ENCODE measurements around the gene ZCCHC7.
"Not testable (repeated sequence)": the region's sequence is repeated elsewhere in the genome, so short reads cannot be mapped to it uniquely, and the experiment has no call there.

Gene ZCCHC7

GRCh38 chr9:37392272-37392671 lies 271.9 kb downstream of the ZCCHC7 start:
- no peak for TF ChIP-seq CTCF (IDR thresholded peaks at IDR 0.05; ENCODE audit: low read depth, low read length, missing control alignments)
- Histone ChIP-seq H3K27me3 (replicated peaks) (no peaks in the 10 kb centered on the region), H3K36me3 (replicated peaks) (no peaks in the 10 kb centered on the region), H3K27ac (no peak overlapping the region), H3K4me3 (ENCODE audit: low read depth, low read length) (no peak overlapping the region)
- in situ Hi-C loops (cut with HindIII; ENCODE audit: low pct_ligation_motif_present, low sequenced_read_pairs), result no loop called here
- DNase-seq, result no peak

GRCh38 chr9:37395229-37395628 lies 274.9 kb downstream of the ZCCHC7 start:
- no peak overlapping the region for H3K4me3 ChIP-seq (ENCODE audit: low read depth, low read length)
- H3K36me3 ChIP-seq (replicated peaks), result no peaks in the 10 kb centered on the region
- H3K27ac ChIP-seq, result no peak overlapping the region
- in situ Hi-C loops (cut with HindIII; ENCODE audit: low pct_ligation_motif_present, low sequenced_read_pairs), result no loop called here
- DNase-seq, result no peak
- no peak for TF ChIP-seq CTCF (IDR thresholded peaks at IDR 0.05; ENCODE audit: low read depth, low read length, missing control alignments)
- no peaks in the 10 kb centered on the region for H3K27me3 ChIP-seq (replicated peaks)

- Histone ChIP-seq H3K36me3 (replicated peaks) (no peaks in the 10 kb centered on the region), H3K27ac (no peak overlapping the region), H3K27me3 (replicated peaks) (no peaks in the 10 kb centered on the region), H3K4me3 (ENCODE audit: low read depth, low read length) (no peak overlapping the region)
- no peak for DNase-seq
- TF ChIP-seq CTCF (IDR thresholded peaks at IDR 0.05; ENCODE audit: low read depth, low read length, missing control alignments), result no peak
- in situ Hi-C loops (cut with HindIII; ENCODE audit: low pct_ligation_motif_present, low sequenced_read_pairs), result no loop called here
Observed at GRCh38 chr9:37395663-37396062, 275.3 kb downstream of the ZCCHC7 start.

GRCh38 chr9:37397948-37398347 lies 277.6 kb downstream of the ZCCHC7 start:
- H3K4me3 ChIP-seq (ENCODE audit: low read depth, low read length); in situ Hi-C loops (cut with HindIII; ENCODE audit: low pct_ligation_motif_present, low sequenced_read_pairs); DNase-seq; H3K27ac ChIP-seq; H3K27me3 ChIP-seq (replicated peaks); H3K36me3 ChIP-seq (replicated peaks): not testable (repeated sequence)

- in situ Hi-C loops (cut with HindIII; ENCODE audit: low pct_ligation_motif_present, low sequenced_read_pairs), result no loop called here
- TF ChIP-seq CTCF (IDR thresholded peaks at IDR 0.05; ENCODE audit: low read depth, low read length, missing control alignments), result no peak
- H3K4me3 ChIP-seq (ENCODE audit: low read depth, low read length), result no peak overlapping the region
Observed at GRCh38 chr9:37398464-37399025, 278.2 kb downstream of the ZCCHC7 start.

GRCh38 chr9:37399336-37399735 lies 279.0 kb downstream of the ZCCHC7 start:
- in situ Hi-C loops (cut with HindIII; ENCODE audit: low pct_ligation_motif_present, low sequenced_read_pairs), result no loop called here
- TF ChIP-seq CTCF (IDR thresholded peaks at IDR 0.05; ENCODE audit: low read depth, low read length, missing control alignments), result no peak
- H3K36me3 ChIP-seq (replicated peaks), result no peaks in the 10 kb centered on the region
- no peak for DNase-seq
- no peak overlapping the region for H3K27ac ChIP-seq
- no peak overlapping the region for H3K4me3 ChIP-seq (ENCODE audit: low read depth, low read length)
- H3K27me3 ChIP-seq (replicated peaks), result no peaks in the 10 kb centered on the region

More at GRCh38 chr9:37398464-37399025, 278.2 kb downstream of the ZCCHC7 start:
- Histone ChIP-seq H3K27ac (no peak overlapping the region), H3K36me3 (replicated peaks) (no peaks in the 10 kb centered on the region), H3K27me3 (replicated peaks) (no peaks in the 10 kb centered on the region)
- DNase-seq, result no peak

Measured in brain microvascular endothelial cell (primary cell).